Activated effector memory CD4-positive, alpha-beta T cell treated with anti-CD3 and anti-CD28 coated beads, Interleukin-2, amount 50 U/mL, for 16 hours (primary cell): ENCODE results near the gene MRFAP1L1.
"Not testable (repeated sequence)": the region's sequence is repeated elsewhere in the genome, so short reads cannot be mapped to it uniquely, and the experiment has no call there.

ENCODE experiments used
- DNase-seq: peaks from one replicate; pipeline ENCODE4 v3.0.0-alpha.2; 2020

MRFAP1L1 gene

DNA sequence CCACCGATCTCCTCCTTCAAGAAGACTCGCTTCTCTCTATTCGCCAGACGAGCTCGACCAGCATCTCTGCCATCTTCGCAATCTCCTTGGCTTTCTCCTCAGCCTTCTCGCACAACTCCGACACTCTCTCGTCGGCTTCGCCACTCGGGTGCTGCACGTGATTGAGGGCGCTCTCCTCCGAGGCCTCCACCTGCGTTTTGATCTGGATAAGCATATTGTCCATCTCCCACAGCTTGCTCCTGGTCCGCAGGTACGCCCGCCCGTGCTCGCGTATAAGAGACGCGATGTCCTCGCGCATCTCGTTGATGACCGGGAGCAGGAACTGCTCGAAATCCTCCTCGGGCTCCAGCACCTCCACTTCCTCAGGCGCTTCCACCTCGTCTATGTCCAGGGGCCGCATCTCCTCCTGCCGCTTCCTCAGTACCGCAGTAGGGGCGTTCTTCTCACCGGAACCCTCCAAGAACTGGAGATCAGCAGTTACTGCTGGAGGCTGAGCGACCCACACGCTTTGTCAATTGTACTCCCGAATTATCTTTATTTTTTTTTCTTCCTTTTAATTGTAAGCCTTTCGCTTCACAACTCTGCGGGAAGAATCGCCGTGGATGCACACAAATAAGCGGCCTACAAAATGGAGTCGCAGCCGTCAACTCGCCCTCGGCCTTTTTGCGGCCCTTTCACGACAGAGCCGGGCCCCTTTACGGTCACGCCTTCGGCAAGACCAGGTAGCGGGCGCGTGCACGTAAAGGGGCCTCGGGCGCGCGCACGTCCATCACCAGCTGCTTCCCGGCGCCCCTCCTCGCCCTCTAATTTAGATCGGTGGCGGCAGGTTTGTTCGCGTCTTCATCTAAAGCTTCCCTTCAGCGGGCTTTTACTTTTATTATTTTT is at the start of gene MRFAP1L1:
Gene MRFAP1L1, minus strand, starts transcription at position 636 of the 885 bp plus-strand sequence. Its CDS starts 236 bp downstream, at position 400.
- peak; percentile 99 for DNase-seq

DNA sequence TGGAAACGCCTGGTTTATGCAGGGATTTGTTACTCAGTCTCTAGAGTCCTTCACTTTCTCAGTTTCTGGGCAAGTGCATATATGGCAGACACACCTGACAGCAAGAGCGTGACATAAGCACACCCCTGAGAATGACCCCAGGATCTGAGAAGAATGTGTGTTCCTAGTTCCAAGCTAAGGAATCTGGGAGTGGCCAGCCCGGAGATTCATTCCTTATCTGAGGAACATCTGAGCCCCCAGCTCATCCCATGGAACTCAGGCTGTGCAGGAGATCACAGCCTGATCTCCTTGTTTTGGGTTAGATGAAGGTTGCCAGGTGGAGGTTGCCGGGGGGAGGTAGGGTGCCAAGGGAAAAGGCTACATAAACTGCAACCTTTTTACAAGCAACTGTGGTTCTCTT is 49.1 kb upstream of the MRFAP1L1 start:
- DNase-seq, result no peak

DNA sequence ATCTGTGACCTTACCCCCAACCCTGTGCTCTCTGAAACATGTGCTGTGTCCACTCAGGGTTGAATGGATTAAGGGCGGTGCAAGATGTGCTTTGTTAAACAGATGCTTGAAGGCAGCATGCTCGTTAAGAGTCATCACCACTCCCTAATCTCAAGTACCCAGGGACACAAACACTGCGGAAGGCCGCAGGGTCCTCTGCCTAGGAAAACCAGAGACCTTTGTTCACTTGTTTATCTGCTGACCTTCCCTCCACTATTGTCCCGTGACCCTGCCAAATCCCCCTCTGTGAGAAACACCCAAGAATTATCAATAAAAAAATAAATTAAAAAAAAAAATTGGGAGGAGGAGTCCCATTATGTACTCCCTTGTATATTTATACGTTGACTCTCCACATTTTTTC is 46.7 kb upstream of the MRFAP1L1 start:
- DNase-seq, result not testable (repeated sequence)

DNA sequence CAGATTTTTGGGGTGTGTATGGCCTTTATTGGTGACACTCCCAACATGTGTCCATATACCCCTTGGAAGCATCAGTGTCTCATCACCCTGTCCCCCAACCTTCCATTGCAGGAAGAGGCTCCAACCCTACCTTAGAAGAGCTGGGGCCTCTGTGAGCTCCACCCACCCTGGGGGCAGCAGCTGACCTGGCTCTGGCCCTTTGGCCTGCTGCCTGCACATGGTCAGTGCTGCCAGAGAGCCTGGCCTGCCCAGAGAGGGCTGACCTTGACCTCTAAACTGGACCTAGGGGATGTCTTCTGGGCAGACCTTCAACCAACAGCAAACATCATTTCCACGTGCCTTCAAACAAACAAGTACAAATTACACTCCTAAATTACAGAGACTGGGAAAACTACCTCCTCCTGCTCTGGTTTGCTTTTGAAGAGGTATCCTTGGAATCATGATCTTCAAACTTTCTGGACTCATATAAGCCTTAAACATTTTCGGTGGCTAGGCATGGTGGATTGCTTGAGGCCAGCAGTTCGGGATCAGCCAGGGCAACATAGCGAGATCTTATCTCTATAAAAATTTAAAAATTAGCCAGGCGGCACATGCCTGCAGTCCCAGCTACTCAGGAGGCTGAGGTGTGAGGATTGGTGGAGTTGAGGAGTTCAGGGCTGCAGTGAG is 45.6 kb upstream of the MRFAP1L1 start:
- DNase-seq, result no peak

DNA sequence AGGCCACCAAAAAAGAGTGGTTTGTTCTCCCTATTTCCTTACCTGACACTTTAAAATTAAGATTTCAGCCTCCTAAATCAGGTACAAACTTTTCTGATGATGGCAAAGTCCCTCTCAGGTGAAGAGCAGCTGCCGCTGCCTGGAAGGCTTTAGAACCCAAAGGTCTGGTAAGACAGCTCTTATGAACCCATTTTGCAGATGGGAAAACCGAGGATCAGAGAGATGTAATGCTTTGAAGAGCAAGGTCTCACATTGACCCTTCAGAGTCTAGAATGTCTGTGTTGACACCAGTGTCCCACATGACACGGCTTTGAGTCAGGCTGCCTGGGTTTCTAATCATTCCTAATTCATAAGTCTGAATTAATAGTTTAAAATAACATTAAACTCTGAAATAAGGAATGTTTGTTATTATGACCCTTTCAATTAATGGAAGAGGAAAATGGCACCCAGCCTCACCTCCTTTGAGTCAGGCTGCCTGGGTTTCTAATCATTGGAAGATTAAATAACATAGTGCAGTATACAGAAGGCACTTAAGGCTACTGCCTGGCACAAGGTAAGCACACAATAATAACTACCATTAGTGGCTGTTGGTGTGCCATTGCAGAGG is 44.9 kb upstream of the MRFAP1L1 start:
- DNase-seq, result no peak

DNA sequence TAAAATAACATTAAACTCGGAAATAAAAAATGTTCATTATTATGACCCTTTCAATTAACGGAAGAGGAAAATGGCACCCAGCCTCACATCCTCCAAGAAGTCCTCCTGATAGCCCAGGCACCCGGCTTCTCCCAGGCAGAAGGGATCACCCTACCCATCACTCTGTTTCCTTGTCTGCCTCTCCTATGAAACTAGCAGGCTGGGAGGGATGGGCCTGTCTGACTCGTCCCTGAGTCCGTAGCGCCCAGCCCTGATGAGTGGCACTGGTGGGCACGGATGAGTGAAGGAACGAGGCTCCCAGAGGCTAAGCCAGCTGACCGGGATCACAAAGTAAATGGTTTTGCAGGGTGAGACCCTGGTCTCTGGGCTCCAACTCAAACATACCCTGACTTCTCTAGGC is 44.2 kb upstream of the MRFAP1L1 start:
- no peak for DNase-seq

DNA sequence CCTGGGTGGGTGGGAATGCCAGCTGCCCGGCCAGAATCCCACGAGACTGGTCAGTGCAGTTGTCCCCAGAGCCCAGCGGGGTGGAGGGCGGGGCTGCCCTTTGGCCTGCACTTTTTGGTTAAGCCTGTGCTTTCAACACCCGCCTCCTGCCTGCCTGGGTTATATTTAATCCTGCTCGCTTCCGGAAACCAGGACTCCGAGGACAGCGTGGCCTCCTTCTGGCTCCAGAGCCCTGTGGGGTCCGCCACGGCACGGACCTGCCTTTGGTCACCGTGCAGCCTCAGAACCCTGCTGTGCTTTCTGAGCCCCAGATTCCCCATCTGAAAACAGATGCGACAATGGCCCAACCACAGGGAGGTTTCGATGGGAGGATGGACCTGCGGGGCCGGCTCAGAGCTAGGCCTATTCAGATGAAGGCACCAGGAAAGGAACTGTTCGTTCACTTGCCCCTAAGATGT is 43.5 kb upstream of the MRFAP1L1 start:
- DNase-seq, result no peak

DNA sequence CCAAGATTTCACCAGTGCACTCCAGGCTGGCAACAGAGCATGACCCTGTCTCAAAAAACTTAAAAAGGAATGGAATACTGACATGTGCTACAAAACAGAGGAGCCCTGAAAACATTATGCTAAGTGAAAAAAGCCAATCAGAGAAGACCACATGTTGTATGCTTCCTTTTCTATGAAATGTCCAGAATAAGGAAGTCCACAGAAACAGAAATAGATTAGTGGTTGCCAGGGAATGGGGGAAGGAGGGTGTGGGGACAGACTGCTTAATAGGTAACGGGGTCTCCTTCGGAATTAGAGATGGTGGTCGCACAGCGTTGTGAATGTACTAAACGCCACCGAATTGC is 42.8 kb upstream of the MRFAP1L1 start:
- no peak for DNase-seq

DNA sequence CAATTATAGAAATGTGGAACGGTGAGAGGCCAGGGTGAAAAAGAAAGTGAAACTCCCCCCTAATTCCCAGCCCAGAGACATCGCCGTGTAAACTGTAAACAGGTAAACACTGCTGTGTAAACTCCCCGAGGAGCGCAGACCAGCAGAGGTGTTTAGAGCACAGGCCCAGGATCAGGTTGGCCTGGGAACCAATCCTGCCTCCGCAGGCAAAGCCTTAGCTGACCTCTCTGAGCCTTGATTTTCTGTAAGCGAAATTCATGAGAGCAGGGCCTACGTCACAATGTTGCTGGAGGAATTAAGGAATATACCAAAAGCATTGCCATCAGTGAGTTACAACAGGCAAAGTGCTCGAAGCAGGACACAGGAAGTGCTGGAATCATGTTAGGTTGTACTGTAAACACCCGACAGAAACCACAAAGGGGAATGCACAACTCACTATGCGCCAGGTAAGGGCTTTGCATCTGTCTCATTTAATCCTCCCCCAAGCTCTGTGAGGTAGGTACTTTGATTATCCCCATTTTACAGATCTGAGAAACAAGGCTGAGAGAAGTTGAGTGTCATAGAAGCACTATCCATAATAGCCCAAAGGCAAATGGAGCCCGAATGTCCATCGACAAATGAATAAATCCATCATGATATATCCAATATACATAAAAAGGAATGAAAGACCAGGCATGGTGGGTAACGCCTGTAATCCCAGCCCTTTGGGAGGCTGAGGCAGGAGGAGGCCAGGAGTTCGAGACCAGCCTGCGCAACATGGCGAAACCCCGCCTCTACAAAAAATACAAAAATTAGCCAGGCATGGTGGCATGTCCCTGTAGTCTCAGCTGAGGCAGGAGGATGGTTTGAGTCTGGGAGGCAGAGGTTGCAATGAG is 42.2 kb upstream of the MRFAP1L1 start:
- no peak for DNase-seq

DNA sequence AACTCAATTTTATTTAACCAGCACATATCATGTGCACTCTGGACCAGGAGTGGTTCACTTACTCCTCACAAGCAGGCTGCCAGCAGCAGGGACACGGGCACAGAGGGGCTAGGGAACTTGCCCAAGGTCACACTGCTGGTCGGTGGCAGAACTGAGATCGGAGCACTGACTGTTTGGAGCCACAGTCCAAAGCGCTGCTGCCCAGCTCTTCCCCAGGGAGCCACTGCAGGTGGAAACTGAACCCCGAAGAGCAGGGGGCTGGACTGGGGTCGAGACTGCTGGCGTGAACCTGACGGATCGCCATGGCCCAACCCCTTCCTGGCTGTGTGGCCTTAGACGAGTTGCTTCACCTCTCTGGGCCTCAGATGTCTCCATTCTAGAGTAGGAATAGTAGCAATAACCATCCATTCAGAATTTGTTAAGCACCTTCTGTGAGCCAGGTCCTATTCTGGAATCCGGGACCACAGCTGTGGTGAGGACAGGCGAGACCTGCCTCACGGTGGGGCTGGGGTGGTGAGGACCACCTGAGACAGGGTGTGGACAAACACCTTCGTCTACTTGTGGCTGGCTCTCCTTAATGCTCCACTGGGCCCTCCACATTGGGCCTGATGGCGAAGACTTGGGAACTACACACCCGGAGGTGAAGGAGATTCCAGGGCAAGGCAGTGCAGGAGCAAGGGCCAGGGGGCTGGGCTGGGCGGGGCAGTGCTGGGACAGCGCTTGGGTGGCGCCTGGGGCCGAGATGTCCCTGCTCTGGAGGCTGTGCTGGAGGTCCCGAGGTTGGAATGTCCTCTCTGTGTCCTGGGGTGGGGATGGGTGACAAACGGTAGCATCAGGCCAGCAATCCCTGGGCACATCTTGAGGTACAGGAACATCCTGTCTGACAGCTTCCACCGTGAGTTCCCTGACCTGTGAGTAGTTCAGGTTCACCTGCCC is 40.9 kb upstream of the MRFAP1L1 start:
- DNase-seq, result no peak

DNA sequence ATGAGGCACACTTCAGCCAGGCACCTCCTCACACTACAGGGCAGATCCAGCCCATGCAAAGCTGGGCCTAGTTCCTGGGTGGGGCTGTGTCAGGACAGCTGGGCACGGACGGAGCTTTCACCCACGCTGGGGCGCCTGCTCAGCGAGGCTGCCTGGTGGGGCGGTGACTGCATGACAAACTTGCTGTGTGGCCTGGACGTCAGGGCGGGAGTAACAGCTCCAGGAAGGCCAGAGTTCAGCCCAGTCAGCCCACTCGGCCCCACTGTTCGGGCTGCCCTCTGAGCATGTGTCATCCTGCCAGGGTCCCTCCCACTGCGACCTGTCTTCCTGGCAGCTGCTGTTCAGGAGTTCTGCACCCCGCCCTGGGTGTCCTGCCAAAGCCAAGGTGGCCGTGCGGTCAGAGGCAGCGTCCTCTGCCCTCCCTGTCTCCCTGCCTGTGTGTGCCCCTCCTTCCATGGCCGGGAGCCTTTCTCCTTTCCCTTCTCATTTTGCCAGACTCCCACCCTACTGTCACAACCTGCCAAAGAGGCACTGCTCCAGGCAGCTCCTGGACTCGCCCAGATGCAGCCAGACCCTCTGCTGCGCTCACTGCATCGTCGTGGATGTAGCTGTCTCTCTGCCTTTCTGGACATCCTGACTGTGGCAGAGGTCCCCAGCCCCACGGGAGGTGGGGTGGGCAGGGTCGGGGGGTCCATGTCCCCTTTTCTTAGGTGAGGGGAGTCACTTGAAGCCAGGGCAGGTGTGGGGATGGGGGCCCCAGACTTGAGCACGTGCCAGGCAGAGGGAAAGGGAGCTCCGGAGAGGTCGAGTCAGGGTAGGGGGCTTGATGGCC is 39.9 kb upstream of the MRFAP1L1 start:
- DNase-seq, result no peak

DNA sequence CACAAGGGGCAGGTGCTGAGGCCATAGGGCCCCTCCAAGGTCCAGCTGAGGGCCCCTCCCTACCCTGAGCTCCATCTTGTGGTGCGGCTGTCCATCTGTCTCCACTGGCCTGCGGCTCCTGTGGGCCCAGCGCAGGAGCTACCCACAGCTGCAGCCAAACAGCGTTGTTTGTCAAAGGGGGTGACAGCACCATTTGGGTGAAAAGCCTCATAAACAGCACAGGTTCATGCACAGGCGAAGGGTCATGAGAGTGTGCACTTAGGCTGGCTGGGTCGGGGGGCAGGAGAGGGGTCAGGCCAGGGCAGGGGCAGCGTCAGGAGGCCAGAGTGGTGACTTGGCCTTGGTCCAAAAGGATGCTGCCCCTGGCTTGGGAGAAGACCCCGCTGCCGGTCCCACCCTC is 38.6 kb upstream of the MRFAP1L1 start:
- no peak for DNase-seq

DNA sequence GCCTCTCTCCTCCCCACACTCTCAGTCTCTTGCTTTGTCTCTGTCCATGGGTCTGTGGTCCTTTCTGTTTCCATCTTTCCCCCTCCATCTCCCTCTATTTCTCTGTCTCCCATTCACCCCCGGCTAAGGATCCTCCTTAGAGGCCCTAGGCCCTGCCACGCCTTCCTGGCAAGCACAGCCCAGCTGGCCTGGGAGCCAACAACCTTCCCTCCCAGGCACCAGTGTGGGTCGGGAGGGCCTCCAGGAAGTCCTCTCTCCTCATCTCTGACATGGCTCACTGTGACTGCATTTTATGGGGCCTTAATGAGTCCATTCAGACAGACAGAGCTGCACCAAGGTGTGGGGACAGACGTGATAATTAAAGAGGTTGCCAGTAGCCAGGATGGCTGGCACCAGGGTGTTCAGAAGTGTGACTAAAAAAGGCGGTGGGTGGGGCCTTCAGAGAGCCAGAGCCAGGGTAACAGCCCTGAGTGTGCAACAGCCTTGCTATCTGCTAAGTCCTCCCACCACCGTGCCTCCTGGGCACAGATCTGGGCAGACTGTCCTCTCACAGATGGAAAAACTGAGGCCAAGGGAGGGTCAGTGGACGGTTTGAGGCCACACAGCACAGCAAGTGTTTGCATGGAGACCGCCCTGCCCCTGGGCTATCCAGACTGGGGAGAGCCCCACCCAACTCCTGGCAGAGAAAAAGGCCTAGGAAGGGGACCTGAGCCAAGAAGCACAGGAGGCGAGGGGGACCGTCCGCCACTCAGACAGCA is 37.8 kb upstream of the MRFAP1L1 start:
- no peak for DNase-seq

DNA sequence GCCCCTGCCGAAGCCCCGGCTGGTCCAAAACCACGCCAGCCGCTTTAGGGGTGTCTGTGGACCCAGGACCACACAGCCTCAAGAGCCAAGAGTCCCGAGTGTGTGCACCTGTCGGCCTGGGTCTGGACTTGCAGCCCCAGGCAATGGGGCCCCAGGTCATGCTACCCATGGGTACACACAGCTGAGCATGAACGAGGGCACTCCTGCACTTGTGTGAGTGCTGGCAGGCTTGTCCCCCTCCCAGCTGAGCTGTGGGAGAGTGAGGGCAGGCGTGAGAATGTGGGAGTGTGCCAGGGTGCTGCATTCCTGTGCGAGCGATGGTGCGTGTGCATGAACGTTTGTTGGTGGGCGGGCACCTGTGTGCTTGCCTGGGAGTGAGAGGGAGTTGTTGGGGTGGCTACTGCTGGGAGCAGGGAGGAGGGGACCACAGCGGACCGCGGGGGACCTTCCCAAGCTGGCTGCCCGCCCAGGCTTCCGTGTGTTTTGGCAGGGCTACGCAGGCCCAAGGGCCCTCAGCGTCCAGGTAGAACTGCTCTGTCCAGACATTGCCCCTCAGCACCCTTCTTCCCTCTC is 37.1 kb upstream of the MRFAP1L1 start:
- DNase-seq, result no peak

DNA sequence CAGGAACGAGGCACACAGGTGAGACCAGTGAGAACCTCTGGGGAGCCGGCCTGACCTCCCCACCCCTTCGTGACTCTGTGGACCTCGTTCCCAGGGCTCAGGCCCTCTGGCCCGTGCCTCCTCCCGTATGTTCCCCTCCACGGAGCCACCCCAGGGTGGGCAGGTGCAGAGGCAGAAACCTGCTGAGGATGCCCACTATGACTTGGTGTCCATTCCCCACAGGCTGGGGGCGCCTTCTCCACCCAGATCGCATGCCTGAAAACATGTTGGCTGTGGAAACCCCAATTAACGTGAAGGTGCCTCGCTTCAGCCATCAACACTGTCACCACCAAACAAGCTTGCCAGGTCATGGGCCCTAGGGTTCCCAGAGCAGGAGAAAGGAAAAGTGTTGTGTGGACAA is 33.3 kb upstream of the MRFAP1L1 start:
- no peak for DNase-seq

DNA sequence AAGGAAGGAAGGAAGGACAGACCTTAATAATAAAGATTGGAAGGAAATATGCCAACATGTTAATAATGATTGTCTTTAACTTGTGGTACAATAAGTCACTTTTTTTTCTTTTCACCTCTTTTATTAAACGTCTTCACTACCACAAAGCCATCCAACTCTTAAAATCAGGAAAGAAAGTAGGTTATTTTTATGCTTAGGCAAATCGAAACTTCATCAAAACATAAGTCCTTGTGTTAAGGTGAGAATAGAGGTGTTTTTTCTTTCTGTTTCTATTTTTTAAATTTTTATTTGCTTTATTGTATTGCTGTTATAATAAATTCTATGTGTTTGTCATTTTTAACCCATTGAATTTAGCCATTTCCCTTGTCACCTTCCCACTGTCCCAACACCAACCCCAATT is 32.8 kb upstream of the MRFAP1L1 start:
- no peak for DNase-seq

DNA sequence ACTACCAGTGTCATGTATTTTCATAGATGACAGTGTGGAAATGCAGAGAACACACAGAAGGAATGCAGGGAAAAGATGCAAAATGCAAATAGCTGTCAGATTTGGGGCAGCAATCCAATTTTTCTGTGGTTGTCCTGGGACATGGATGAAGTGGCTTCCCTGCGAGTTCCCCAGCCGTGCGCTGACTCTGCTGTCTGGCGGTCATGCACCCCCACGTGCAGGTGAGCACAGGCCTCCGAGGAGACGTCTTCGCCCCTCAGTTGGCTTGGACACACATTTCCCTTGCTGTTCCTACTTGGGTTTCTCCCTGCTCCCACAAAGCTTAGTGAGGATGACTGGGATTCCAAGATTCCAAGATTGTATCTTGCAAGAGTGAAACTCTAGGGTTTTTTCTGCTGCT is 30.7 kb upstream of the MRFAP1L1 start:
- DNase-seq, result peak; percentile 43

DNA sequence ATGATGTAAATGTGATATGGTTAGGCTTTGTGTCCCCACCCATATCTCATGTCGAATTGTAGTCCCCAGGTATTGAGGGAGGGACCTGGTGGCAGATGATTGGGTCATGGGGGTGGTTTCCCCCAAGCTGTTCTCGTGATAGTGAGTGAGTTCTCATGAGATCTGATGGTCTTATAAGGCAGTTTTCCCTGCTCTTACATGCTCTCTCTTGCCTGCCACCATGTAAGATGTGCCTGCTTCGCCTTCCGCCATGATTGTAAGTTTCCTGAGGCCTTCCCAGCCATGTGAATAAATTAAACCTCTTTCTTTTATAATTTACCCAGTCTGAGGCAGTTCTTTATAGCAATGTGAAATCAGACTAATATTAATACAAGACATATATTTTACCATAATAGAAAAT is 30.3 kb upstream of the MRFAP1L1 start:
- DNase-seq, result no peak

DNA sequence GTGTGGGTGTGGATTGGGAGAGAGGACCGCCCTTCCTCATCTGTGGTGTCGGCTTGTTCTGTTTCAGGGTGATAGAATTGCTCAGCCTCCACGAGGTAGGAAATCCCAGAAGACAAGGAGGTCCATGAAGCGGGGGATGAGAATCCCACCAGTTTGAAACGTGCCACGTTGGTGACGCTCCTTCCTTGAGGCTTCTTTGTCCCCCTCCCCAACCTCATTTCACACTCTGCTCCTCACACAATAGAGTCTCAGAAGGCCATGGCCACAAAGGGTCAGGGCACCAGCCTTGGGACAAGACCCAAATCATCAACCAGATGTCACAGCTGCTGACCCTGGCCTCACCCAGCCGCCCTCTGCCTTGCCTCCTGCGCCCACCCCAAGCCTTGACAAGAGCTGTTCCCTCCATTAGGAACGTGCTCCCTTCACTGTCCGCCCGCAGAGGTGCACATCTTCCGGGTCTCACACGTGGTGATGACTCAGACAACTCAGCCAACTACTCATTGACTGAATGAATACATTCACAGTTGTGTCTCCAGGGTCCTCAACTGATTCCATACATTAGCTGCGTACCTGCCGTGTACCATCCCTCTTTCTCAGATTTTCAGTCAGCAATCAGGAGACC is 24.6 kb upstream of the MRFAP1L1 start:
- no peak for DNase-seq
